ENCODE measurements around the gene LMNA. TPM values are rescaled to one million over a fixed set of nuclear protein-coding genes. Genes with fewer than 3 reads are reported as not detected.
A peak's percentile ranks its signal among the peaks of the same experiment; 100 is the strongest.

Gene LMNA
- total and polyA plus RNA-seq, 4 donors, result 163 to 547 (median 193) TPM

GRCh38 chr1:156077430-156077760, 37.1 kb upstream of the LMNA start:
- WGBS, 2 donors, result 90 to 92% methylated on average over 19 of the region's 19 CpGs
- TF ChIP-seq CTCF (IDR thresholded peaks at IDR 0.05; ENCODE audit: control extremely low read depth, extremely low read depth), result no peak
- ATAC-seq (ENCODE audit: insufficient read depth, low FRiP score) (no peak), DNase-seq (no peak)
- Histone ChIP-seq H3K9ac (ENCODE audit: insufficient read depth in 1 of 2, low read length in 2 of 2) (no peak overlapping the region), H3K27me3 (ENCODE audit: control insufficient read depth in 3 of 3, insufficient read depth in 3 of 3, low read length in 2 of 3) (no peaks in the 10 kb centered on the region), H3K4me1 (ENCODE audit: control insufficient read depth in 5 of 5, insufficient read depth in 5 of 5, low read length in 5 of 5) (peaks cover 0 to 69% (median 21%) of the 10 kb centered on the region in 5 donors), H3K9me3 (ENCODE audit: control insufficient read depth in 4 of 4, insufficient read depth in 3 of 4, low read length in 3 of 4) (no peaks in the 10 kb centered on the region), H3K36me3 (ENCODE audit: control insufficient read depth in 4 of 4, insufficient read depth in 4 of 4, low read length in 4 of 4) (peaks cover 0 to 21% (median 5%) of the 10 kb centered on the region in 4 donors), H3K27ac (ENCODE audit: low read depth in 1 of 2, low read length in 1 of 2) (peak overlapping the region in 1 of 2 donors; percentile 41), H3K4me3 (no peak overlapping the region)

- no peaks in the 10 kb centered on the region for H3K27me3 ChIP-seq (ENCODE audit: control insufficient read depth in 3 of 3, insufficient read depth in 3 of 3, low read length in 2 of 3)
- ATAC-seq (ENCODE audit: insufficient read depth, low FRiP score), result no peak
- no peak overlapping the region for H3K4me3 ChIP-seq
- peaks cover 0 to 21% (median 5%) of the 10 kb centered on the region in 4 donors for H3K36me3 ChIP-seq (ENCODE audit: control insufficient read depth in 4 of 4, insufficient read depth in 4 of 4, low read length in 4 of 4)
- WGBS, 2 donors, result 95 to 97% methylated on average over 5 of the region's 5 CpGs
- TF ChIP-seq CTCF (IDR thresholded peaks at IDR 0.05; ENCODE audit: control extremely low read depth, extremely low read depth), result no peak
- peaks cover 0 to 61% (median 22%) of the 10 kb centered on the region in 5 donors for H3K4me1 ChIP-seq (ENCODE audit: control insufficient read depth in 5 of 5, insufficient read depth in 5 of 5, low read length in 5 of 5)
- H3K9me3 ChIP-seq (ENCODE audit: control insufficient read depth in 4 of 4, insufficient read depth in 3 of 4, low read length in 3 of 4), result no peaks in the 10 kb centered on the region
- no peak overlapping the region for H3K27ac ChIP-seq (ENCODE audit: low read depth in 1 of 2, low read length in 1 of 2)
- peak overlapping the region in 1 of 2 donors; percentile 25 for H3K9ac ChIP-seq (ENCODE audit: insufficient read depth in 1 of 2, low read length in 2 of 2)
- no peak for DNase-seq
These were observed 35.8 kb upstream of the LMNA start for GRCh38 chr1:156078728-156079127.

- Histone ChIP-seq H3K36me3 (ENCODE audit: control insufficient read depth in 4 of 4, insufficient read depth in 4 of 4, low read length in 4 of 4) (peaks cover 0 to 21% (median 4%) of the 10 kb centered on the region in 4 donors), H3K27me3 (ENCODE audit: control insufficient read depth in 3 of 3, insufficient read depth in 3 of 3, low read length in 2 of 3) (no peaks in the 10 kb centered on the region), H3K4me1 (ENCODE audit: control insufficient read depth in 5 of 5, insufficient read depth in 5 of 5, low read length in 5 of 5) (peaks cover 0 to 66% (median 26%) of the 10 kb centered on the region in 5 donors), H3K4me3 (no peak overlapping the region), H3K9me3 (ENCODE audit: control insufficient read depth in 4 of 4, insufficient read depth in 3 of 4, low read length in 3 of 4) (no peaks in the 10 kb centered on the region), H3K27ac (ENCODE audit: low read depth in 1 of 2, low read length in 1 of 2) (no peak overlapping the region), H3K9ac (ENCODE audit: insufficient read depth in 1 of 2, low read length in 2 of 2) (peak overlapping the region in 1 of 2 donors; percentile 80)
- no peak for TF ChIP-seq CTCF (IDR thresholded peaks at IDR 0.05; ENCODE audit: control extremely low read depth, extremely low read depth)
- ATAC-seq (ENCODE audit: insufficient read depth, low FRiP score) (no peak), DNase-seq (no peak)
- WGBS, 2 donors, result 81 to 88% methylated on average over 5 of the region's 5 CpGs
These were observed 34.7 kb upstream of the LMNA start for GRCh38 chr1:156079762-156080161.

- Histone ChIP-seq H3K27me3 (ENCODE audit: control insufficient read depth in 3 of 3, insufficient read depth in 3 of 3, low read length in 2 of 3) (no peaks in the 10 kb centered on the region), H3K27ac (ENCODE audit: low read depth in 1 of 2, low read length in 1 of 2) (no peak overlapping the region), H3K4me1 (ENCODE audit: control insufficient read depth in 5 of 5, insufficient read depth in 5 of 5, low read length in 5 of 5) (peaks cover 0 to 63% (median 22%) of the 10 kb centered on the region in 5 donors), H3K9ac (ENCODE audit: insufficient read depth in 1 of 2, low read length in 2 of 2) (peak overlapping the region; percentile 68 to 80), H3K36me3 (ENCODE audit: control insufficient read depth in 4 of 4, insufficient read depth in 4 of 4, low read length in 4 of 4) (peaks cover 0 to 21% (median 3%) of the 10 kb centered on the region in 4 donors), H3K9me3 (ENCODE audit: control insufficient read depth in 4 of 4, insufficient read depth in 3 of 4, low read length in 3 of 4) (no peaks in the 10 kb centered on the region), H3K4me3 (no peak overlapping the region)
- TF ChIP-seq CTCF (IDR thresholded peaks at IDR 0.05; ENCODE audit: control extremely low read depth, extremely low read depth), result no peak
- peak; percentile 63 to 84 (median 70) for DNase-seq
- no peak for ATAC-seq (ENCODE audit: insufficient read depth, low FRiP score)
- 68 to 77% methylated on average over 8 of the region's 8 CpGs for WGBS, 2 donors
These were observed 34.2 kb upstream of the LMNA start for GRCh38 chr1:156080241-156080862.
